NCI-H2081 (cell line): ENCODE measurements around the gene IFNL4.
"Not testable (repeated sequence)": the region's sequence is repeated elsewhere in the genome, so short reads cannot be mapped to it uniquely, and the experiment has no call there.

Source experiments
- DNase-seq, 2 experiments: peaks; one replicate each; lab custom pipeline; 2025; lab: John Stamatoyannopoulos, UW

Gene IFNL4

GRCh38 chr19:39223703-39224279 is 24.9 kb downstream of the IFNL4 start:
- DNase-seq: no peak

DNA sequence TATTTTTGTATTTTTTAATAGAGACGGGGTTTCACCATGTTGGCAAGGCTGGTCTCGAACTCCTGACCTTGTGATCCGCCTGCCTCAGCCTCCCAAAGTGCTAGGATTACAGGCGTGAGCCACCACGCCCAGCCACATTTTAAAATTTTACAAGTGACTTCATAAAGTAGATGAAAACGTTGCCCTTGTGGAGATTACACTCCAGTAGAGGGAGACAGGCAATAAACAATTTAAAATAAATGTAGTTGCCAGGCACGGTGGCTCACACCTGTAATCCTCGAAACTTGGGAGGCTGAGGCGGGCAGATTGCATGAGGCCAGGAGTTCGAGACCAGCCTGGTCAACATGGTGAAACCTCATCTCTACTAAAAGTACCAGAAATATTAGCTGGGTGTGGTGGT is 29.5 kb downstream of the IFNL4 start:
- not testable (repeated sequence) for DNase-seq

DNA sequence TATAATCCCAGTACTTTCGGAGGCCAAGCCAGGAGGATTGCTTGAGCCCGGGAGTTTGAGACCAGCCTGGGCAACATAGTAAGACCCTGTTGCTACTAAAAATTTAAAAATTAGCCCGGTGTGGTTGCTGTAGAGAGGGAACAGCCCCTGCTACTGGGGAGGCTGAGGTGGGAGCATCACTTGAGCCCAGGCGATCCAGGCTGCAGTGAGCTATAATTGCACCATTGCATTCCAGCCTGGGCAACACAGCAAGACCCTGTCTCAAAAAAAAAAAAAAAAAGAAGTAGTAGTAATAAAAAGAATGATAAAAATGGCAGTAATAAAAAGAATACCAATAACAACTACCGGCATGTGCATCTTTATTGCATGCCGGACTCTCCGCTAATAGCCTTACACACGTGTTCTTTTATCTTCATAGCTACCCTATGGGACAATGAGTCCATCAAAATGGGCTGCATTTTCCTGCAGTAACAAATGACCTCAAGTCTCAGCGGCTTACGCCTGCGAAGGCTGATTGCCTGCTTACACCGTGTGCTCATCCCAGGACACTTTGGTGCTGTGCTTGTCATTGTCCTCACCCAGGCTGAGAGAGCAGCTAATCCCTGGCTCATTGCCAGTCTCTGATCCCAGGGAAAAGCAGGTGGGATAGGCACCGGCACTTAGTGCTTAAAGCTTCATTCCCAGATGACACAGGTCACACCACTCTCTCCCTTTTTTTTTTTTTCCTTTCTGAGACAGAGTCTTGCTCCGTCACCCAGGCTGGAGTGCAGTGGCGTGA is 30.2 kb downstream of the IFNL4 start:
- DNase-seq: no peak

DNA sequence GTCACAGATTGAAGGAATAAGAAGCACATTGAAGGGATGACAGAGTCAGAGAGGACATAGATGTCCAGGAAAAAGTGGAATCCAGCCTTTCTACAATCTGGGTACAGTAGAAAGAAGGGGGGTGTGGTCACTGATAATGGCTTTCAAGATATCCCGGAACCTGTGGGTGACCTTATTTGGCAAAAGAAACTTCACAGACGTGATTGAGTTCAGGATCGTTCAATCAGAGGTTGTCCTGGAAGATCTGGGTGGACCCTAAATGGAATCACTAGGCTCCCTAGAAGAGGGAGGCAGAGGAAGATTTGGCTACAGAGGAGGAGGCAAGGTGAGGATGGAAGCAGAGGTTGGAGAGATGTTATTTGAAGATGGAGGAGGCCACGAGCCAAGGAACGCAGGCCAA is 31.6 kb downstream of the IFNL4 start:
- DNase-seq: no peak

- not testable (repeated sequence) for DNase-seq
These were observed 33.3 kb downstream of the IFNL4 start for GRCh38 chr19:39215323-39215722.

DNA sequence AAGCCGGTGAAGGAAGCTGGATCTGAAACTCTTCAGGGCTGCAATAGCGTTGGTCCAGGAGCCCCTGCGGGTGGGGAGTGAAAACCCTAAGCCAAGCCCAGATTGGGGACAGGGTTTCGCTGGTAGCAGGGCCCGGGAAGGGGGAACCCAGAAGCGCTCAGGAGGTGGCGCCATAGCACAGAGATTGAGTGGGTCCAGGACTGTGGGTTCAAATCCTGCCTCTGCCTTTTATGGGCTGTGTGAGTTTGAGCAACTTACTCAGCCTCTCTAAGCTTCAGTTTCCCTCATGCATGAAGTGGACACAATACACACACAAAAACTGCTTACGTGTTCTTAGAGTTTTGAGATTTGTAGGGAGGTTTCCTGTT is 36.3 kb downstream of the IFNL4 start:
- peak in 1 of 2 experiments; percentile 5 for DNase-seq

DNA sequence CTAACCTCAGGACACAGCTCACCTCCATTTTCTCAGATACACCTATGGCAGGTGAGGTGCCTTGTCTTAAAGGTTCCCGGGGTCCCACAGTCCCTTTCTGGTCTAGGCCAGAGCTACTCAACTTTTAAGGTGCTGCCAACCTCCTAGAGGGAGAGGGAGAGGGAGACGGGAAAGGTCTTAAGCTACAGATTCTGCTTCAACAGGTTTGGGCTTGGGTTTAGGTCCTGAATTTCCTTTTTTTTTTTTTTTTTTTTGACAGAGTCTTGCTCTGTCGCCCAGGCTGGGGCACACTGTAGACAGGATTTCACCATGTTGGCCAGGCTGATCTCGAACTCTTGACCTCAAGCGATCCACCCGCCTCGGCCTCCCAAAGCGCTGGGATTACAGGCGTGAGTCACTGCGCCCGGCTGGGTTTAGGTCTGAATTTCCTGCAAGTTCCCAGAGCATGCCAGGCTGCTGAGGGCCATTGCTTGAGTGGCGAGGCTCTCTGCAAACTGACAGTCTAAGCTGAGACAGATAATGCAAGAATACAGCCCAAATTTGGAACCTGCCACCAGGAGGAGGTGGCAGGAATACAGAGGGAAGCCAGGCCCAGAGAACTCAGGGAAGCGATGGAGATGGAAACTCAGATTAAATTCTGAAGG is 36.8 kb downstream of the IFNL4 start:
- DNase-seq: no peak

DNA sequence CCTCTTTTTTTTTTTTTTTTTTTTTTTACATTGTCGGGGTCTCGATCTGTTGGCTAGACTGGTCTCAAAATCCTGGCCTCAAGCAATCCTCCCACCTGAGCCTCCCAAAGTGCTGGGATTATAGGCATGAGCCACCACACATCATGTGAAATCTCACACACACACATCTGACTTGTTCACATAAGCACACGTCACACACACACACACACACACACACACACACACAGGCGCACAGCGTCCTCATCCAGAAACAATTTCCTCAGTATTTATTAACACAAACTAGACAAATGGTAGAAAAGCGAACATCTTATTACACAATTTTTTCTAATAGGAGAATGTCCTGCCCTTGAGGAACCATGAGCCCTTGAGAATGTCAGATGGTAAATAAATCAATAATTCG is 39.5 kb downstream of the IFNL4 start:
- DNase-seq: no peak

DNA sequence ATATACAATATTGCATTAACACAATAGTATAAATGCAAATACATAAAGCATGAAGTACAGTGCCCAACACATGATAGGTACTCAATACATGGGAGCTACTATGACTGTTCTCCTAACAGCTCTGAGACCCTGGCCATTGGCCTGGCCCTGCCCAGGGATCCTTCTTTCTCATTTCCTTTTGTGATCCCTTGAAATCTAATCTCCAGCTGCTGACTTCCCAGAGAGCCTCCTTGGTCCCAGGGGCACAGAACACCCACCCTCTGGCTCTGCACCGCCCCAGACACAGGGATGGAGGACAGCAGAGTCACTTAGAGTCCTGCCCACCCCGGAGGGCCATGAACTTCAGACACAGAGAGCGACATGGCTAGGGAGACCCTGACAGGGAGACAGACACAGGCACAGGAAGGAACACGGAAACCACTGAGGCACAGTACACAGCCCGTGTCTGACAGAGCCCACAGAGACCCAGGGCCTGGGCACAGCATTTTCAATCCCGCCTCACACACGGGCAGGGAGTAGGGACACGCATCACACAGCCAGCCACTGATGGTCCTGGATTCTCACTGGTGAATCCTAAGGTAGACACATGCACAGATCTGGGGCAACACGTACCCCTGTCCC is 40.4 kb downstream of the IFNL4 start:
- DNase-seq: no peak

- DNase-seq: no peak
These were observed 41.3 kb downstream of the IFNL4 start for GRCh38 chr19:39207293-39207836.

GRCh38 chr19:39206122-39206521 is 42.5 kb downstream of the IFNL4 start:
- DNase-seq: no peak

- no peak for DNase-seq
These were observed 43.2 kb downstream of the IFNL4 start for GRCh38 chr19:39205449-39205764.

GRCh38 chr19:39203372-39204341 is 45.0 kb downstream of the IFNL4 start, which contains the start of gene SYCN:
Gene SYCN (minus strand): TSS chr19:39204263. CDS start chr19:39204254, 9 bp downstream.
- DNase-seq: no peak

DNA sequence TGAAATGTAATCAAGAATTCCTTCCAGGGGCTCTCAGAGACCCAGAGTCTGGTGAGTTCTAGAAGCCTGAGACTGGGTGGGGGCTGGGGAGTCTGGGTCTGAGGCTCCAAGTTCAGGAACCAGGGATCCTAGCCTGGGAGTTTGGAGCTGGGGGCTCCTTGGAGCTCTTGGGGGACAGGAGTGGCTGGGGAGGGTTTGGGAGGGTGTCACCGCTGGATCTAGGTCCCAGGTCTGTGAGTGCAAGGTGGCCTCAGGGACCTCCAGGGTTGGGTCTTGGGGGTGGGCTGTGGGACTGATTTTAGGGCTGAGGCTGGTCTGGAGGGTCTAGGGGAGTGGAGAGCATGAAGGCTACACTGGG is 45.7 kb downstream of the IFNL4 start:
- no peak for DNase-seq

GRCh38 chr19:39200803-39201115 is 47.9 kb downstream of the IFNL4 start:
- DNase-seq: no peak

- DNase-seq: no peak
These were observed 48.4 kb downstream of the IFNL4 start for GRCh38 chr19:39200066-39200802.

DNA sequence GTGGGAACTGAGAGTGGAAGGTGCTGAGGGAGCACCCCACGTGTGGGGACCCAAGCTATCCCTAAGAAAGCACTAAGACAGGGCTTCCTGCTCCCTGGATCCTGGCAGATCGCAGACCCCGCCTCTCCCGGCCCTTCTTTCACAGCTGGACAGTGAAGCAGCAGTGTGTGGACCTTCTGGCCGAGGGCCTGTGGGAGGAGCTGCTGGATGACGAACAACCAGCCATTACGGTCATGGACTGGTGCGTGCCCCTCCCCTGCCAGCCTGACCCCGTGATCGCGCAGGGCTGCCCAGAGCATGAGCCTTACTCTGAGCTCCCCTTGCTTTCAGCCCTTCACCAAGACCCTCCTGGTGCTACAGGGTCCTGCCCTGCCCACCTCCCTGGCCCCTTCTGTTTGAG is 49.6 kb downstream of the IFNL4 start:
- DNase-seq: no peak

- no peak for DNase-seq
These were observed 50.8 kb downstream of the IFNL4 start for GRCh38 chr19:39197808-39198207.

- DNase-seq: no peak
These were observed 51.6 kb downstream of the IFNL4 start, which contains the start of gene NCCRP1 for GRCh38 chr19:39196860-39197562. Gene NCCRP1 (plus strand): TSS chr19:39196964. CDS start chr19:39196983, 19 bp downstream.

DNA sequence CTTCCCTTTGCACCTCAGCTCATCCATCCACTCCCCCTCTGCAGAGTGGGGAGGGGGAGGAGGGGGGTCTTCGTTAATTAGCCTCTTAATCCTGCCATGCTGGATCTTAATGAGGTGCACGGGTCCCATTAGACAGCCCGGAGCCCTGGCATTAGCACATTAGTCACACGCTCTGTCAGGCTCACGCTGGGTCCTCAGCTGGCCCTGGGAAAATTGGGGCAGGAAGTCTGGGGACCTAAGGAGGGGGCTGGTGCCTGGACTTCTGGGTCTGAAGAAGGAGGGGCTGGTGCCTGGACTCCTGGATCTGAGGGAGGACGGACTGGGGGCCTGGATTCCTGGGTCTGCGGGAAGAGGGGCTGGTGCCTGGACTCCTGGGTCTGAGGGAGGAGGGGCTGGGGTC is 52.3 kb downstream of the IFNL4 start:
- DNase-seq: no peak
